CD14-positive monocyte (primary cell): Measurements from ENCODE around the gene THSD4. TPM values are rescaled to one million over a fixed set of nuclear protein-coding genes. Genes with fewer than 3 reads are reported as not detected.

ENCODE experiments used
- DNase-seq, 3 donors: peaks; one replicate each; pipeline ENCODE4 v3.0.0-alpha.2; 2011 to 2022
- H2AFZ ChIP-seq: 2 replicates; pipeline ENCODE4 v1.6.0; 2012; ENCODE audit warnings: mild to moderate bottlenecking, low read depth, low read length, inconsistent platforms; ENCODE audit not compliant: insufficient read depth, poor library complexity, severe bottlenecking
- H3K27ac ChIP-seq, 2 donors: 1 replicate in 1 of 2; 2 replicates in 1 of 2; pipeline ENCODE4 v1.5.1; 2012 to 2013; ENCODE audit warnings: low read length in 2 of 2, control low read depth in 1 of 2, inconsistent platforms in 1 of 2, low read depth in 1 of 2, mild to moderate bottlenecking in 1 of 2
- H3K27me3 ChIP-seq, 2 donors: one replicate each; pipeline versions ENCODE4 v1.6.0 to v1.6.1; 2011 to 2013; ENCODE audit warnings: low read length in 2 of 2; ENCODE audit not compliant: control insufficient read depth in 2 of 2, insufficient read depth in 2 of 2
- H3K36me3 ChIP-seq, 2 donors: replicated peaks in 1 of 2; 1 replicate in 1 of 2; 2 replicates in 1 of 2; pipeline versions ENCODE4 v1.5.1 to v1.6.1; 2012 to 2013; ENCODE audit warnings: low read length in 2 of 2, control low read depth in 1 of 2, inconsistent platforms in 1 of 2, mild to moderate bottlenecking in 1 of 2; ENCODE audit not compliant: insufficient read depth in 2 of 2, control insufficient read depth in 1 of 2
- H3K4me1 ChIP-seq, 2 donors: 1 replicate in 1 of 2; 2 replicates in 1 of 2; pipeline versions ENCODE4 v1.5.1 to v1.6.1; 2012 to 2013; ENCODE audit warnings: low read length in 2 of 2, control low read depth in 1 of 2, inconsistent platforms in 1 of 2, mild to moderate bottlenecking in 1 of 2, moderate library complexity in 1 of 2; ENCODE audit not compliant: insufficient read depth in 2 of 2, control insufficient read depth in 1 of 2
- H3K4me2 ChIP-seq: replicated peaks from 2 replicates; pipeline ENCODE3; 2012; ENCODE audit warnings: low read length, moderate library complexity, mild to moderate bottlenecking; ENCODE audit not compliant: poor library complexity, severe bottlenecking; ENCODE audit errors: extremely low read depth
- H3K4me3 ChIP-seq, 3 experiments: fragments of 200-600 bp in 1 of 3; sonication (generic) in 1 of 3; replicated peaks in 1 of 3; 1 replicate in 2 of 3; 2 replicates in 1 of 3; pipeline ENCODE4 v1.5.1; 2011 to 2013; ENCODE audit warnings: low read length in 3 of 3, mild to moderate bottlenecking in 3 of 3, control low read depth in 2 of 3, low read depth in 2 of 3, inconsistent platforms in 1 of 3, moderate library complexity in 1 of 3
- H3K79me2 ChIP-seq: 2 replicates; pipeline ENCODE4 v1.6.0; 2012; ENCODE audit warnings: mild to moderate bottlenecking, control low read depth, inconsistent platforms, low read length, moderate library complexity; ENCODE audit not compliant: insufficient read depth
- H3K9ac ChIP-seq: 2 replicates; pipeline ENCODE4 v1.6.0; 2017; ENCODE audit warnings: low read length, mild to moderate bottlenecking; ENCODE audit not compliant: insufficient read depth, poor library complexity, severe bottlenecking
- H3K9me3 ChIP-seq, 2 donors: replicated peaks in 1 of 2; 1 replicate in 1 of 2; 2 replicates in 1 of 2; pipeline versions ENCODE4 v1.5.1 to v1.6.1; 2012 to 2013; ENCODE audit warnings: low read length in 2 of 2, control low read depth in 1 of 2; ENCODE audit not compliant: control insufficient read depth in 1 of 2, insufficient read depth in 1 of 2
- H4K20me1 ChIP-seq: 2 replicates; pipeline ENCODE4 v1.6.0; 2012; ENCODE audit warnings: mild to moderate bottlenecking, low read length, control low read depth, moderate library complexity; ENCODE audit not compliant: insufficient read depth
- H3K27ac Mint-ChIP-seq, 7 donors: one replicate each; pipeline ENCODE4 v1.8.0; 2020; ENCODE audit warnings: mild to moderate bottlenecking in 7 of 7, mixed read lengths in 7 of 7, moderate library complexity in 6 of 7, inconsistent platforms in 2 of 7
- H3K27me3 Mint-ChIP-seq, 3 donors: one replicate each; pipeline ENCODE4 v1.8.0; 2021 to 2022; ENCODE audit warnings: low read depth in 3 of 3, mild to moderate bottlenecking in 3 of 3, mixed read lengths in 3 of 3, moderate library complexity in 3 of 3, inconsistent platforms in 1 of 3
- H3K36me3 Mint-ChIP-seq, 2 donors: one replicate each; pipeline ENCODE4 v1.8.0; 2020; ENCODE audit warnings: mixed read lengths in 2 of 2, inconsistent platforms in 1 of 2, mild to moderate bottlenecking in 1 of 2
- H3K4me1 Mint-ChIP-seq: one replicate; pipeline ENCODE4 v1.8.0; 2020; ENCODE audit warnings: mild to moderate bottlenecking, mixed read lengths
- H3K4me3 Mint-ChIP-seq, 2 donors: one replicate each; pipeline ENCODE4 v1.8.0; 2020; ENCODE audit warnings: mild to moderate bottlenecking in 2 of 2, mixed read lengths in 2 of 2, moderate library complexity in 1 of 2
- H3K9me3 Mint-ChIP-seq, 7 donors: one replicate each; pipeline ENCODE4 v1.8.0; 2020 to 2022; ENCODE audit warnings: mixed read lengths in 7 of 7, mild to moderate bottlenecking in 6 of 7, moderate library complexity in 6 of 7, inconsistent platforms in 2 of 7
- CTCF ChIP-seq: fragments of 200-600 bp; IDR thresholded peaks from one replicate; pipeline ENCODE4 v1.8.0; 2022; ENCODE audit warnings: antibody characterized with exemption, mild to moderate bottlenecking
- WGBS: methylation state at CpG from one replicate; pipeline ENCODE4 v1.1.5; 2013; ENCODE audit warnings: missing lambda C conversion rate; ENCODE audit not compliant: insufficient coverage; 5-methylcytosine and 5-hydroxymethylcytosine counted together
- intact Hi-C, 2 donors: fragments of 100-400 bp; cut with micrococcal nuclease; formaldehyde crosslinking; loops; one replicate each; pipeline versions ENCODE4 v1.15.0 to v1.15.1; 2023
- polyA plus RNA-seq, 3 donors: library from polyadenylated mRNA; depleted of rRNA in 1 of 3; unstranded in 2 of 3; stranded (reverse) in 1 of 3; fragments of 300-500 nt in 2 of 3; fragments of >200 nt in 1 of 3; fragmentation: Illumina TruSeq in 2 of 3; gene quantifications; 1 replicate in 2 of 3; 2 replicates in 1 of 3; pipeline ENCODE4 v1.2.3, GENCODE V29; 2012 to 2021

The THSD4 gene
- polyA plus RNA-seq, 3 donors: not detected

- Mint-ChIP-seq H3K4me1 (no peaks in the 10 kb centered on the region), H3K9me3 (peaks cover 0 to 2% (median 0%) of the 10 kb centered on the region in 7 donors), H3K36me3 (no peaks in the 10 kb centered on the region), H3K4me3 (no peak overlapping the region), H3K27me3 (peaks cover 3 to 4% (median 4%) of the 10 kb centered on the region in 3 donors), H3K27ac (no peak overlapping the region)
- H2AFZ ChIP-seq: no peak overlapping the region
- H3K27ac ChIP-seq: no peak overlapping the region
- no peaks in the 10 kb centered on the region for H3K36me3 ChIP-seq
- no peak overlapping the region for H3K4me2 ChIP-seq
- DNase-seq: no peak
- H3K79me2 ChIP-seq: no peaks in the 10 kb centered on the region
- H3K27me3 ChIP-seq: no peaks in the 10 kb centered on the region
- intact Hi-C loops: no loop called here
- 0% methylated on average over 1 of the region's 2 CpGs for WGBS
- H3K4me3 ChIP-seq: no peak overlapping the region
- H3K9me3 ChIP-seq: peaks cover 0 to under 1% of the 10 kb centered on the region in 2 donors
- TF ChIP-seq CTCF: no peak
- H3K9ac ChIP-seq: no peak overlapping the region
- H3K4me1 ChIP-seq: no peaks in the 10 kb centered on the region
- no peaks in the 10 kb centered on the region for H4K20me1 ChIP-seq
Measured at GRCh38 chr15:71323584-71323983, 208.3 kb downstream of the THSD4 start.

- no peak overlapping the region for H3K4me3 ChIP-seq
- no peak overlapping the region for H3K27ac Mint-ChIP-seq
- no peak overlapping the region for H3K4me2 ChIP-seq
- no peaks in the 10 kb centered on the region for H3K36me3 Mint-ChIP-seq
- H3K79me2 ChIP-seq: no peaks in the 10 kb centered on the region
- no peaks in the 10 kb centered on the region for H3K36me3 ChIP-seq
- no peak for TF ChIP-seq CTCF
- H3K27me3 Mint-ChIP-seq: peaks cover 3 to 5% (median 5%) of the 10 kb centered on the region in 3 donors
- no peak overlapping the region for H3K4me3 Mint-ChIP-seq
- H3K4me1 Mint-ChIP-seq: no peaks in the 10 kb centered on the region
- H3K27ac ChIP-seq: no peak overlapping the region
- DNase-seq: no peak
- intact Hi-C loops: no loop called here
- no peaks in the 10 kb centered on the region for H4K20me1 ChIP-seq
- H3K9me3 Mint-ChIP-seq: peaks cover 0 to 2% (median 0%) of the 10 kb centered on the region in 7 donors
- no CpG with 5 or more reads among the region's 1 CpG for WGBS
- no peak overlapping the region for H3K9ac ChIP-seq
- H3K27me3 ChIP-seq: no peaks in the 10 kb centered on the region
- no peaks in the 10 kb centered on the region for H3K4me1 ChIP-seq
- H3K9me3 ChIP-seq: no peaks in the 10 kb centered on the region
- H2AFZ ChIP-seq: no peak overlapping the region
Measured at GRCh38 chr15:71325481-71325880, 210.2 kb downstream of the THSD4 start.
